Stimulated activated CD8-positive, alpha-beta memory T cell treated with anti-CD3 and anti-CD28 coated beads, Interleukin-4, amount 100 ng/mL, for 24 hours (primary cell): ENCODE results near the gene MRGPRG.
"Not testable (repeated sequence)": the region's sequence is repeated elsewhere in the genome, so short reads cannot be mapped to it uniquely, and the experiment has no call there.

Experiments
- DNase-seq: peaks from one replicate; pipeline ENCODE4 v3.0.0-alpha.2; 2020; ENCODE audit warnings: low read depth

MRGPRG gene

DNA sequence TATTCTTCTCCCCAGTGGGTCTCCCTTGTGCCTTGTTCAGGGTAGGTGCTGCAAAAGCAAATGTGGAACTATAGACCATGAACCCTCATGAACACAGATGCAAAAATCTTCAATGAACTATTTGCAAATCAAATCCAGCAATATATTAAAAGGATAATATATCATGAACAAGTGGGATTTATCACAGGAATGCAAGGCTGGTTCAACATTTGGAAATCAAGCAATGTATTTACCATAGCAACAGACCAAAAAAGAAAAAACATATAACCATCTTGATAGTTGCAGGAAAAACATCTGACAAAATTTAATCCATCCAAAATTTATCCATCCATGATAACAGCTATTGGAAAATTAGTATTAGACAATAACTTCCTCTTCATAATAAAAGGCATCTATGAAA, 42.1 kb downstream of the MRGPRG start:
- DNase-seq: no peak

DNA sequence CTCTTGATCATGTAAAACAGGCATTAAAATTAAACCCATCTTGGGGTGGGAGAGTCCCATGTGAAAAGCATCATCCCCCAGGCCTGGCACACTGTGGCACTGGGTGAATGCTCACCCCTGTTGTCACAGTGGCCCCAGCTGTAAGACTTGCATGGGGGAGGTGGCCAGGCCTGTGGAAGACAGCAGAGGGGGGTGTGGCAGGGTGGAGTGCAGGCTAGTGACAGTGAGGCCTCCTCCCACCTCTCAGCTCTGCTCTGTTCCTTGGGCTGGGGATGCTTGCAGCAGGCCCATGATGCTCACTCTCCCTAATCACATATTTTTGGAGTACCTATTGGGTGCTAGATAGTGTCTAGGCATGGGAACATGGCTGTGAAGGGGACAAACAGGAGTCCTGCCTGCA, 43.4 kb downstream of the MRGPRG start:
- DNase-seq: no peak

DNA sequence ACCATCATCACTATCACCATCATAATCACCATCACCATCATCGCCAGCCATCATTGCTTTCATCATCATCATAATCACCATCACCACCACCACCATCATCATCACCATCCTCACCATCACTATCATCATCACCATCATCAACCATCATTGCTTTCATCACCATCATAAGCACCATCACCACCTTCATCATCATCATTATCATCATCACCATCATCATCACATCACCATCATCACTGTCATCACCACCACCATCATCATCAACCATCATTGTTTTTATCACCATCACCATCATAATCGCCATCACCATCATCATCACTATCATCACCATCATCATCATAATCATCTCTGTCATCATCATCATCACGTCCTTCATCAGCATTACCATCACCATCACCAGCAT, 44.2 kb downstream of the MRGPRG start:
- DNase-seq: no peak

DNA sequence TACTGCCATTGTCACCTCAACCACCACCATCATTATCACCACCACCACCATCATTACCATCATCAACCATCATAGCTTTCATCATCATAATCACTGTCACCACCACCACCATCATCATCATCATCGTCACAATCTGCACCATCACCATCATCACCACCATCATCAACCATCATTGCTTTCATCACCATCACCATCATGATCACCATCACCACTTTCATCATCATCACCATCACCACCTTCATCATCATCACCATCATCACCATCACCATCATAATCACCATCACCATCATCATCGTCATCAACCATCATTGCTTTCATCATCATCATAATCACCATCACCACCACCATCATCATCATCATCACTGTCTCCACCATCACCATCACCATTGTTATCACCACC, 44.8 kb downstream of the MRGPRG start:
- DNase-seq: no peak

DNA sequence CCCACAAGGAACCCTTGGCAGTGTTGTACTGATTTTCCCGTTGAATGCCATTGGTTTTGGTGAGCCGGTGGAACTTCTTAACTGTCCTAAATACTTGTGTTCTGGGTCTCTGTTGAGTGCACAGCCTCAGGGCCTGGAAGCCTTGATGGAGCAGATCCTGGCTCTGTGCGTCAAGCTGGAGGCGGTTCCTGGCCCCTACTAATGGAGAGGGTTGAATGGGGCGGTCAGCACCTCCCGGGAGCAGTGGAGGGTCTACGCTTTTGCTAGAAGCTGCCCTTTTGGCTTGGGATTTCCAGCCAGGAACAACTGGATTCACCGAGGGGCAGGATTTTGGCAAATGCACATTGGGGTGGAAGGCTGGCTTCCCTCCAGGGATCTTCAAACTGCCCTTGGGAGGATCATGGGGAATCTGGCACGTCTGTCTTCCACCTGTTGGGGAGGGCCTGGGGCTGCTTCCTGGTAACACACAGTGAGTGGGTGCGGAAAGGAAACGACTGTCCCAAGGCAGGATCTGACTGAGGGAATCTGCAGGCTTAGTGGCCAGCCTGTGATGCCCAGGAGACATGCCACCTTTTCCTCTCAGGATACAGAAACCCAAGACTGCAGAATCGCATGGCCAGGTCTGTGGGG, 46.6 kb downstream of the MRGPRG start:
- DNase-seq: no peak

DNA sequence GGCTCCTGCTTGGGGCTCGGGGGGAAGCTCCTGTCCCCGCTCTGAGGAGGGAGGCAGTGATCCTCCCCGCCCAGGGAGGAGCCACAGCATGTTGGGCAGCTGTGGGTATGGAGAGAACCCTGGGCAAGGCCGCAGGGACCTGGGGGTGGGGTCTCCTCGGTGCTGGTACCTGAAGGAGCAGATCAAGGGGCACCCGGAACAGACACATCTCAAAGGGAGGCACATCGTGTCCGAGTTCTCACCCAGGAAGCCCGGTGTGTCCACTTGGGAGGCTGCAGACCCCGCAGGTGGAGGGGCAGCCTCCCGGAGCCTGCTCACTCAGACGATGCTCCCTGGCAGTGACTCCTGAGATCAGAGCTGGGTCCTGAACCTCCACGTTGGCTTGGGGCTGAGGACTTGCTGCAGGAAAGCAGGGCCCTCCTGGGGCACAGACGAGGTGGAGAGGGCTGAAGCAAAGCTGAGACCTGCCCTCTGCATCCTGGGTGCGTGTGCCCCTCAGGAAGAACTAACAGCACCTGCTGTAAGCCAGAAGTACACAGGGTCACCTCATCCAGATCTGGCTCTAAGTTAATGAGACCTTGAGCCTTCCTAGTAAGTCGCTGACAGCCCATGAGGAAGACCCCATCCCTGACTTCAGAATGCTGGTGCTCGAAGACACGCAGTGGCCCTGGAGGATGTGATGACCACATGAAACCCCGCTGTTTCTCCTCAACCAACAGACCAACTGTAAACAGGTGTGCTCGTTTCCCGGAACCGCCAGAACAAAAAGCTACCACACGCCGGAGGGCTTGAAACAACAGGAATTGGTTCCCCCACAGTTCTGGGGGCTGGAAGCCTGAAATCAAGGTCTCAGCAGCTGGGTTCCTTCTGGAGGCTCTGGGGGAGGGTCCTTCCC, 47.6 kb downstream of the MRGPRG start:
- no peak for DNase-seq

DNA sequence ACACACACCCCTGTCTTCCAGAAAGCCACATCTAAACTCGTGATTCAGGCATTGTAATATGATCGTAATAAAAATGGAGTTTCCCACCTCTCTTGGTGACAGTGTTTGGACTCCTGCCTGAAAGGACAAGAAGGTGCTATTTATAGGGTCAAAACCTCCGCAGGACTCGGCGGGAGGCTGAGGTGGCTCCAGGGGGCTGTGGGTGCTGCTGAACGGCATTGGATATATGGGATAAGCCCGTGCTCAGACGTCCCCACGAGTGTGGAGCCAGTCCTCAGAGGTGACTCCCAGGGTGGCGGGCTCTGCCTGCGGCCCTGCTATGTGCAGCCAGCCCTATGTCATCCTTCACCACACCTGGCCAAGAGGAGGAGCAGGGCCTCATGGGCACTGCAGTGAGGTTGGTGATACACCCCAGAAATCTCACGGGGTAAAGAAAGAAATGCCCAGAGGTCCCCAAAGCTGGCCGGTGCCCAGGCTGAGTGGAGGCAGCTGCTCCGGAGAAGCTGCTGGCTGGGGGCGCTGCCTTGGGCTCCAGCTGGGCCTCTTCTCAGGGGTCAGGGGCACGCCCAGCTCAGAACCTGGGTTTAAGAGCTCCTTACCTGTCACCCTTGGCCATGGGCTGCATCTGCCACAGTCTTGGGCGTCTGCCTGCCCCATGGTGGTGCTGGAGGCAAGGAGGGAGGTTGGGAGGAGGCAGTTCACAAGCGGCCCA, 48.4 kb downstream of the MRGPRG start:
- no peak for DNase-seq

DNA sequence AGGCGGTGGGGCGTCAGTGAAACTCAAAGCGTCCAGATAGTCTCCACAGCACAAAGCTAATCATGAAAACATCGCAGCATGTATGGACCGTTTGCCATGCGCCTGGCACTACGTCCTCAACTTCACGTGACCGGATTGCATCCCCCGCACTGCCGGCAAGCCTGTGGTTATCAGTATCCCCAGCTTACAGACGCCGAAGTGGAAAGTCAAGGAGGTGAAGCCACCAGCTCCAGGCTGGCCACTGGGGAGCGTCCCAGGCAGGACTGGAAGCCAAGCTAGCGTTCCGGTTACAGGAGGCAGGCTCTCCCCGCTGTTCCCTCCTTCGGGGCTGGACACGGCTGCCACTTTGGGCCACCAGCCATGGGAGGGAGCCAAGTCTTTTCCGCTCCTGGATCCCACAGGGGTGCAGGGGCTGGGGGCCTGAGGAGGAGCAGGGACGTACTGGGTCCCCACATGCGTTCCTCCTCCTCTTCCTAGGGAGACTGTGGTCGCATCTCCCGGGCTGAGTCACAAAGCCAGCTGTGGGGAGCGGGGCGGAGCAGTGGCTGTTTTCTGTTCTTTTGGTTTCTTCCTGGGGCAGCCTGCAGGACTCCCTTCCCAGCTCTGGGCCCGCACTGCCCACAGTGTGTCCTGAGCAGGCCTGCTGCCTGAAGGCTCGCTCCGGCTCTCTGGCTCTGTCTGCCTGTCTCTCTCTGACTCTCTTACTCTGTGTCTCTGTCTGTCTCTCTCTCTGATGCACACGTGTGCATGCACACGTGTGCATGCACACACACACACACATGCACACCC, 49.2 kb downstream of the MRGPRG start:
- no peak for DNase-seq

DNA sequence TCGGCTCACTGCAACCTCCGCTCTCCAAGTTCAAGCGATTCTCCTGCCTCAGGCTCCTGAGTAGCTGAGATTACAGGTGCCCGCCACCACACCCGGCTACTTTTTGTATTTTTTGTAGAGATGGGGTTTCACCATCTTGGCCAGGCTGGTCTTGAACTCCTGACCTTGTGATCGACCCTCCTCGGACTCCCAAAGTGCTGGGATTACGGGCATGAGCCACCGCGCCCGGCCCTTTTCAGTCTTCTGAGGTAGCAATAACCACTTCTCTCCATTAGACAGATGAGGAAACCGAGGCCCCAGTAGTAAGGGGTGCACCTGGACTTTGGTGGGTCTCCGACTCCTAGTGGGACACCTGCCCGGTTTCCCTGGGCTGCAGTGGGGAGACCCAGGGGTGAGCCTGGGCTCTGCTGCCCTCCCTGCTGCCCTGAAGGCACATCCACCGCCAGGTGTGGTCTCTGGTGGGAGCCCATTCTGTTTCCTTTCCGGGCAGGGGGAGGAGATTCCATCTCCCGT, 49.8 kb downstream of the MRGPRG start:
- not testable (repeated sequence) for DNase-seq
